K562 (cell line): ENCODE results near the gene RPP21. TPM values are rescaled to one million over a fixed set of nuclear protein-coding genes. Genes with fewer than 3 reads are reported as not detected.

Experiments used
- ATAC-seq: fragments of 200-7000 bp; cut with Tn5 transposase; 3 replicates; pipeline ENCODE4 v1.9.1; 2020; ENCODE audit warnings: moderate library complexity
- BruUV-seq: library from RNA; stranded (reverse); fragments of 400-500 nt; replicated peaks from 2 replicates; lab custom pipeline; 2021; lab: Mats Ljungman, UMichigan
- CTCF ChIA-PET: fragments of 300-600 bp; formaldehyde crosslinking; extraction: SDS; loops from one replicate; lab custom pipeline; 2021; ENCODE audit warnings: low intra/inter-chr PET ratio; lab: Yijun Ruan, JAX
- POLR2A ChIA-PET: fragments of 300-600, 350-650 bp; sonication (Branson Sonifier 250); formaldehyde crosslinking; extraction: SDS; loops from one replicate; lab custom pipeline; 2021; ENCODE audit warnings: antibody characterized with exemption, inconsistent platforms; lab: Yijun Ruan, JAX
- DNase-seq, 4 experiments: peaks; one replicate each; pipeline versions ENCODE4 v3.0.0 to v3.0.0-alpha.2; 2011 to 2018; ENCODE audit warnings: low spot score in 3 of 4, mixed read lengths in 3 of 4; ENCODE audit errors: extremely low read depth in 1 of 4
- FAIRE-seq: peaks from 2 replicates; lab custom pipeline; 2011; peaks lifted over from hg19 to GRCh38; lab: Jason Lieb, UNC
- H2AFZ ChIP-seq: 2 replicates; pipeline ENCODE4 v1.6.0; 2011; ENCODE audit warnings: low read depth, low read length, control low read depth, inconsistent platforms
- H3K27ac ChIP-seq: fragments of 200-600 bp; 3 replicates; pipeline ENCODE4 v1.8.0; 2011; ENCODE audit warnings: low read depth, mild to moderate bottlenecking, control low read depth, inconsistent platforms, low read length, moderate library complexity, mixed read lengths; ENCODE audit errors: extremely low read depth
- H3K27me3 ChIP-seq, 2 experiments: fragments of 300-600 bp in 1 of 2; 2 replicates in 1 of 2; 3 replicates in 1 of 2; pipeline versions ENCODE4 v1.6.0 to v1.8.0; 2011; ENCODE audit warnings: inconsistent platforms in 2 of 2, low read length in 2 of 2, mild to moderate bottlenecking in 1 of 2, mixed read lengths in 1 of 2, moderate library complexity in 1 of 2; ENCODE audit not compliant: control insufficient read depth in 2 of 2, insufficient read depth in 2 of 2
- H3K36me3 ChIP-seq: fragments of 300-600 bp; 3 replicates; pipeline ENCODE4 v1.8.0; 2011; ENCODE audit warnings: mild to moderate bottlenecking, low read length, inconsistent platforms; ENCODE audit not compliant: control insufficient read depth, insufficient read depth
- H3K4me1 ChIP-seq, 2 experiments: fragments of 200-600 bp in 1 of 2; replicated peaks in 1 of 2; 2 replicates in 1 of 2; 3 replicates in 1 of 2; pipeline versions ENCODE4 v1.5.1 to v1.8.0; 2011; ENCODE audit warnings: inconsistent platforms in 2 of 2, low read length in 2 of 2, mild to moderate bottlenecking in 1 of 2, mixed read lengths in 1 of 2, moderate library complexity in 1 of 2; ENCODE audit not compliant: control insufficient read depth in 2 of 2, insufficient read depth in 2 of 2
- H3K4me2 ChIP-seq: 2 replicates; pipeline ENCODE4 v1.6.1; 2011; ENCODE audit warnings: low read length, control low read depth, inconsistent platforms, mixed read lengths; ENCODE audit not compliant: insufficient read depth
- H3K4me3 ChIP-seq: fragments of 200-600 bp; sonication (generic), shearing (Covaris generic); 2 replicates; pipeline ENCODE4 v1.5.1; 2016; ENCODE audit warnings: control low read depth, inconsistent platforms
- H3K79me2 ChIP-seq: fragments of 200-600 bp; 3 replicates; pipeline ENCODE4 v1.8.0; 2011; ENCODE audit warnings: low read length, inconsistent platforms; ENCODE audit not compliant: control insufficient read depth, insufficient read depth
- H3K9ac ChIP-seq, 2 experiments: 2 replicates each; pipeline versions ENCODE4 v1.6.0 to v1.6.1; 2011; ENCODE audit warnings: low read depth in 2 of 2, low read length in 2 of 2, control low read depth in 1 of 2, inconsistent platforms in 1 of 2, mild to moderate bottlenecking in 1 of 2, mixed read lengths in 1 of 2; ENCODE audit not compliant: insufficient read depth in 1 of 2
- H3K9me1 ChIP-seq: one replicate; pipeline ENCODE4 v1.6.0; 2011; ENCODE audit warnings: inconsistent platforms, mild to moderate bottlenecking, low read length, moderate library complexity; ENCODE audit not compliant: control insufficient read depth, insufficient read depth
- H3K9me3 ChIP-seq: replicated peaks from 2 replicates; pipeline ENCODE4 v1.5.1; 2011; ENCODE audit warnings: low read depth, low read length, inconsistent platforms; ENCODE audit not compliant: control insufficient read depth, insufficient read depth
- H4K20me1 ChIP-seq: replicated peaks from 2 replicates; pipeline ENCODE4 v1.6.1; 2011; ENCODE audit warnings: low read length, inconsistent platforms, mixed read lengths; ENCODE audit not compliant: control insufficient read depth, insufficient read depth
- ASH1L ChIP-seq: fragments of 450-650 bp; IDR thresholded peaks from 2 replicates; pipeline ENCODE4 v1.6.1; 2018; ENCODE audit warnings: borderline replicate concordance, mild to moderate bottlenecking, low read depth; ENCODE audit not compliant: partially characterized antibody
- NFRKB ChIP-seq: fragments of 450-650 bp; IDR thresholded peaks from 2 replicates; pipeline ENCODE4 v1.6.1; 2016; ENCODE audit warnings: low read depth
- TFAM ChIP-seq: fragments of 250-450 bp; sonication (Bioruptor Pico); conservative IDR thresholded peaks from 2 replicates; pipeline ENCODE4 v1.5.0; 2021; ENCODE audit warnings: mild to moderate bottlenecking, moderate library complexity
- ZNF12 ChIP-seq: sonication (generic); formaldehyde crosslinking; IDR thresholded peaks from 2 replicates; pipeline ENCODE4 v1.4.0; 2020; ENCODE audit warnings: mild to moderate bottlenecking, missing genetic modification reagents
- WGBS: fragments of 100-300 bp; shearing (Covaris generic); methylation state at CpG from one replicate; pipeline ENCODE4 v1.1.6; 2016; ENCODE audit warnings: low coverage, mixed read lengths; ENCODE audit not compliant: insufficient coverage; ENCODE audit errors: missing lambda C conversion rate; 5-methylcytosine and 5-hydroxymethylcytosine counted together
- in situ Hi-C: fragments of 300-500 bp; cut with MboI; formaldehyde crosslinking; loops from 4 replicates; pipeline ENCODE4 v1.15.0; 2018; ENCODE audit warnings: inconsistent platforms, mixed read lengths
- intact Hi-C: fragments of 100-400 bp; cut with micrococcal nuclease; formaldehyde crosslinking; loops from 2 replicates; pipeline ENCODE4 v1.14.2; 2022
- polyA plus RNA-seq, 8 experiments: library from polyadenylated mRNA; depleted of rRNA in 4 of 8; stranded (reverse) in 5 of 8; unstranded in 3 of 8; fragments of >200 nt; fragmentation: Nextera tagmentation in 2 of 8; fragmentation: Illumina TruSeq in 1 of 8; extraction: Ambion mirVana in 2 of 8; extraction: Trizol in 1 of 8; gene quantifications; 2 replicates each; pipeline versions ENCODE4 v1.2.1 to v1.2.3, GENCODE V29; 2011 to 2014; ENCODE audit warnings: inconsistent platforms in 1 of 8, missing spikeins in 1 of 8
- total RNA-seq, 7 experiments: library from RNA; depleted of rRNA in 6 of 7; stranded (reverse); fragments of >200 nt in 6 of 7; fragmentation: Illumina TruSeq in 2 of 7; extraction: Trizol in 2 of 7; gene quantifications; 2 replicates each; pipeline versions ENCODE4 v1.2.1 to v1.2.3, GENCODE V29; 2011 to 2021; ENCODE audit warnings: low replicate concordance in 1 of 7

RPP21 gene
- total and polyA plus RNA-seq, 9 of the 15 experiments (the other 6 are each of a cell fraction or from before 2014, with no cell fraction given): 62.1 to 362 (median 166) TPM

DNA sequence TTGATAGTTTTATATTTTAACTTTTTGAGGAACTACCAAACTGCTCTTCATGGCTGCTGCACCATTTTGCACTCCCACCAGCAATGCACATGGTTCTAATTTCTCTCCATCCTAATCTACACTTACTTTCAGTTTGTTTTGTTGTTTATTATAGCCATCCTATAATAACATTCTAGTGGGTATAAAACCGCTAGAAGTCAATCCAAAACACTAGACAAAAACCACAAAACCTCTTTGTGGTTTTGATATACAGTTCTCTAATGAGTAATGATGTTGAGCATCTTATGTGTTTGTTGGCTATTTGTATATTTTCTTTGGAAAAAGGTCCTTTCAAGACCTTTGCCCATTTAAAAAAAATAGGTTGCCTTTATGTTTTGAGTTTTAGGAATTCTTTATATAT, 5.6 kb downstream of the RPP21 start:
- intact Hi-C loops: no loop called here
- no peak for FAIRE-seq
- DNase-seq: no peak
- H3K9ac ChIP-seq: no peak overlapping the region
- H3K27ac ChIP-seq: no peak overlapping the region
- peaks cover 0 to 4% of the 10 kb centered on the region in 2 experiments; a peak in 2 of 5 replicates for H3K27me3 ChIP-seq
- ChIA-PET POLR2A (no interaction called here), CTCF (no interaction called here)
- no peaks in the 10 kb centered on the region for H4K20me1 ChIP-seq
- H3K4me3 ChIP-seq: no peak overlapping the region
- no peak for ATAC-seq
- in situ Hi-C loops: no loop called here
- H2AFZ ChIP-seq: no peak overlapping the region
- no peaks in the 10 kb centered on the region for H3K9me1 ChIP-seq
- H3K9me3 ChIP-seq: no peaks in the 10 kb centered on the region
- BruUV-seq: no TSS peak
- 0% methylated on average over 1 of the region's 1 CpG for WGBS
- peaks cover 6 to 7% of the 10 kb centered on the region in 2 experiments; a peak in 4 of 5 replicates for H3K4me1 ChIP-seq
- TF ChIP-seq TFAM (CRISPR knock-in tag) (no peak), NFRKB (no peak)
- H3K36me3 ChIP-seq: peaks cover 18% of the 10 kb centered on the region
- H3K4me2 ChIP-seq: no peak overlapping the region
- H3K79me2 ChIP-seq: peaks cover 11% of the 10 kb centered on the region

DNA sequence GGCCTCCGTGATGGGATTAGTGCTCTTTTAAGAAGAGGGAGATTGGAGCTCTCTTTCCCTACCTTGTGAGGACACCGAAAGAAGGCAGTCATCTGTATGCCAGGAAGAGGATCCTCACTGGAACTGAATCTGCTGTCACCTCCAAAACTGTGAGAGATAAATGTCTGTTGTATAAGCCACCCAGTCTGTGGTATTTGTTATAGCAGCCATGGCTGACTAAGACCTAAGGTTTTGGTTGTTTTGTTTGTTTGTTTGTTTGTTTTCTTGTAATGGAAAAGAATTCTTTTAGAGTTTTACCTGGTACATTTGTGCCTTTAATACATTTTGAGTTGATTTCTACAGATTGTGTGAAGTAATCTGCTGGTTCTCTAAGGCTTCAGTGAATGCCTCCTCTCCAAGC, 7.6 kb downstream of the RPP21 start:
- Histone ChIP-seq H4K20me1 (no peaks in the 10 kb centered on the region), H3K36me3 (peaks cover 2% of the 10 kb centered on the region; the same call in 2 of the 3 replicates), H3K4me3 (no peak overlapping the region), H3K9ac (no peak overlapping the region), H3K27me3 (peaks cover 2 to 6% of the 10 kb centered on the region in 2 experiments; a peak in 2 of 5 replicates), H3K4me1 (no peaks in the 10 kb centered on the region), H3K4me2 (no peak overlapping the region), H3K9me3 (no peaks in the 10 kb centered on the region), H2AFZ (no peak overlapping the region), H3K27ac (no peak overlapping the region), H3K9me1 (no peaks in the 10 kb centered on the region), H3K79me2 (no peaks in the 10 kb centered on the region)
- intact Hi-C loops: no loop called here
- FAIRE-seq (no peak), ATAC-seq (no peak), DNase-seq (no peak)
- ChIA-PET POLR2A (interaction anchor here (0.5 kb wide), 1 partner anchor 763 kb away, joined by 4 read pairs; no protein-coding TSS in a partner anchor), CTCF (no interaction called here)
- in situ Hi-C loops: no loop called here
- no TSS peak for BruUV-seq
- TF ChIP-seq ASH1L: no peak
- 0 out of 2 replicates have a peak, but pooled peaks have one; percentile 59 for TF ChIP-seq ZNF12 (CRISPR knock-in tag)
- WGBS: 38% methylated on average over 2 of the region's 2 CpGs
